ENCODE results near the gene SPEG. TPM values are rescaled to one million over a fixed set of nuclear protein-coding genes. Genes with fewer than 3 reads are reported as not detected.
A peak's percentile ranks its signal among the peaks of the same experiment; 100 is the strongest.

SPEG gene
- total RNA-seq, 1 donor from 2014 or later = 71.2 TPM

- peak overlapping the region; percentile 77 for H2AFZ ChIP-seq (ENCODE audit: low read depth, low read length)
- FAIRE-seq = no peak
- Mint-ChIP-seq H3K36me3 (ENCODE audit: low read depth, unreplicated experiment) (peaks cover 3% of the 10 kb centered on the region), H3K4me3 (ENCODE audit: unreplicated experiment) (peak overlapping the region; percentile 83), H3K27ac (ENCODE audit: unreplicated experiment) (no peak overlapping the region), H3K9me3 (ENCODE audit: unreplicated experiment) (no peaks in the 10 kb centered on the region), H3K4me1 (ENCODE audit: low read depth, unreplicated experiment) (peaks cover 40% of the 10 kb centered on the region), H3K27me3 (ENCODE audit: low read depth, unreplicated experiment) (peaks cover 4% of the 10 kb centered on the region)
- peak overlapping the region; percentile 56 for H3K4me3 ChIP-seq (ENCODE audit: insufficient read depth, low read depth, low read length)
- H3K9me3 ChIP-seq (ENCODE audit: insufficient read depth, low read depth, low read length) = no peaks in the 10 kb centered on the region
- peak; percentile 53 for DNase-seq (ENCODE audit: low read depth)
- no peaks in the 10 kb centered on the region for H3K27me3 ChIP-seq (ENCODE audit: insufficient read depth, low read length)
- H3K27ac ChIP-seq (ENCODE audit: low read depth, low read length) = no peak overlapping the region
- H3K79me2 ChIP-seq (ENCODE audit: insufficient read depth, low read length) = peaks cover 25% of the 10 kb centered on the region
- H3K9ac ChIP-seq (ENCODE audit: low read length) = peak overlapping the region; percentile 76
- H3K36me3 ChIP-seq (ENCODE audit: insufficient read depth, low read length) = no peaks in the 10 kb centered on the region
- no peak for TF ChIP-seq CTCF (IDR thresholded peaks at IDR 0.05; ENCODE audit: insufficient read depth, low read depth, low read length)
- TF ChIP-seq EZH2 (IDR thresholded peaks at IDR 0.05; ENCODE audit: insufficient read depth, low read length) = no peak
- H3K4me1 ChIP-seq (ENCODE audit: insufficient read depth, low read length) = peaks cover 40% of the 10 kb centered on the region
- H3K4me2 ChIP-seq (ENCODE audit: low read length) = peak overlapping the region; percentile 94
- no peaks in the 10 kb centered on the region for H4K20me1 ChIP-seq (ENCODE audit: insufficient read depth, low read length)
Observed at GRCh38 chr2:219441451-219442255, 7.0 kb downstream of the SPEG start.

DNA sequence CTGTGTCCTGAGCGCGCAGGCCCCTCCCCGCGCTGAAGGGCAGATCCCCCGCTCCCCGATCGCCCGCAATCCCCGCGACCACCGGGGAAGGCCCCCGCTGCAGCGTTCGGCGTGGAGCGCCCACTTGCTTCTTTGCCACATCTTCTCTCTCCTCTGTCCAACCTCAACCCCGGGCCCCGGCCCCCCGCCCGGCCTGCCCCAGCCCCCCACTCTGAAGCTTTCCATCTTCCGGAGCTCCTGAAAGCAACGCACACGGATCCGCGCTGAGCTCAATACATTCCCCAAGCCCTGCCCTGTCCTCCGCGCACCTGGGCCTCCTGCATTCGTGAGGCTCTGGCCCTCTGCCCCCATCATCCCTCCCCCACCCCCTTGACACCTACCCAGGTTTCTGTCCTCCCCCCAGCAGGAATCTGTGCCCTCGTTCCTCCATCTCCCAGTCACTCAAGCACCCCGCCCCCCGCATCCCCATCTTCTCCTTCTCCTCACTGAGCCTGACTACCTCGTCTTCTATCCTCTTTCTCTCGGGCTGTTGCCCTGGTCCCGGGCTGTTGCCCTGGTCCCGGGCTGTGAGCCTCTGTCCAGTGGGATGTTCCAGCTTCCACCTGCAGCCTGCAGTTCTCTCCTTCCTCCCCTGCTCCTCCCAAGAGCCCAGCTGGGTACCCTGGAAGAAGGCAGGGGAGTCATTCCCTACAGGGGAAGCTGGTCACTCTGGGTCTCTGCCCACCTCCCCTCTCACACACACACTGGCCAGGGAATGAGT is 7.8 kb downstream of the SPEG start:
- peaks cover 40% of the 10 kb centered on the region for H3K4me1 ChIP-seq (ENCODE audit: insufficient read depth, low read length)

More for the DNA sequence above, 7.8 kb downstream of the SPEG start:
- Mint-ChIP-seq H3K4me1 (ENCODE audit: low read depth, unreplicated experiment) (peaks cover 40% of the 10 kb centered on the region), H3K36me3 (ENCODE audit: low read depth, unreplicated experiment) (peaks cover 3% of the 10 kb centered on the region), H3K27me3 (ENCODE audit: low read depth, unreplicated experiment) (peaks cover 4% of the 10 kb centered on the region), H3K4me3 (ENCODE audit: unreplicated experiment) (peak overlapping the region; percentile 86), H3K9me3 (ENCODE audit: unreplicated experiment) (no peaks in the 10 kb centered on the region), H3K27ac (ENCODE audit: unreplicated experiment) (peak overlapping the region; percentile 53)
- FAIRE-seq = no peak
- Histone ChIP-seq H3K79me2 (ENCODE audit: insufficient read depth, low read length) (peaks cover 25% of the 10 kb centered on the region), H3K4me2 (ENCODE audit: low read length) (peak overlapping the region; percentile 91), H3K27ac (ENCODE audit: low read depth, low read length) (no peak overlapping the region), H3K4me3 (ENCODE audit: insufficient read depth, low read depth, low read length) (peak overlapping the region; percentile 56), H4K20me1 (ENCODE audit: insufficient read depth, low read length) (no peaks in the 10 kb centered on the region), H3K36me3 (ENCODE audit: insufficient read depth, low read length) (no peaks in the 10 kb centered on the region), H3K27me3 (ENCODE audit: insufficient read depth, low read length) (no peaks in the 10 kb centered on the region), H2AFZ (ENCODE audit: low read depth, low read length) (no peak overlapping the region), H3K9ac (ENCODE audit: low read length) (peak overlapping the region; percentile 71), H3K9me3 (ENCODE audit: insufficient read depth, low read depth, low read length) (no peaks in the 10 kb centered on the region)
- TF ChIP-seq CTCF (IDR thresholded peaks at IDR 0.05; ENCODE audit: insufficient read depth, low read depth, low read length) (no peak), EZH2 (IDR thresholded peaks at IDR 0.05; ENCODE audit: insufficient read depth, low read length) (no peak)
- no peak for DNase-seq (ENCODE audit: low read depth)
